Measurements from ENCODE around the gene HIP1R.

Gene HIP1R

GRCh38 chr12:122870867-122871664 lies 35.8 kb downstream of the HIP1R start:
- TF ChIP-seq TEAD4 (IDR thresholded peaks at IDR 0.05) (no peak), USF1 (IDR thresholded peaks at IDR 0.05) (no peak), EGR1 (IDR thresholded peaks at IDR 0.05) (no peak), NFIC (IDR thresholded peaks at IDR 0.05) (no peak), FOXM1 (IDR thresholded peaks at IDR 0.05; ENCODE audit: borderline replicate concordance, low read depth) (no peak), YY1 (IDR thresholded peaks at IDR 0.05; ENCODE audit: low read depth) (no peak), RAD21 (IDR thresholded peaks at IDR 0.05; ENCODE audit: low read depth) (no peak), EP300 (IDR thresholded peaks at IDR 0.05; ENCODE audit: borderline replicate concordance) (no peak), TCF12 (IDR thresholded peaks at IDR 0.05; ENCODE audit: low read depth) (no peak), CEBPB (IDR thresholded peaks at IDR 0.05) (no peak), CREB1 (IDR thresholded peaks at IDR 0.05; ENCODE audit: low read depth) (no peak), ZBTB7A (IDR thresholded peaks at IDR 0.05; ENCODE audit: low read depth) (no peak), TAF1 (IDR thresholded peaks at IDR 0.05; ENCODE audit: low read depth) (no peak)
- TF ChIP-seq, protein P1, sequence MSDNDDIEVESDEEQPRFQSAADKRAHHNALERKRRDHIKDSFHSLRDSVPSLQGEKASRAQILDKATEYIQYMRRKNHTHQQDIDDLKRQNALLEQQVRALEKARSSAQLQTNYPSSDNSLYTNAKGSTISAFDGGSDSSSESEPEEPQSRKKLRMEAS (IDR thresholded peaks at IDR 0.05): no peak
- TF ChIP-seq, protein P2, sequence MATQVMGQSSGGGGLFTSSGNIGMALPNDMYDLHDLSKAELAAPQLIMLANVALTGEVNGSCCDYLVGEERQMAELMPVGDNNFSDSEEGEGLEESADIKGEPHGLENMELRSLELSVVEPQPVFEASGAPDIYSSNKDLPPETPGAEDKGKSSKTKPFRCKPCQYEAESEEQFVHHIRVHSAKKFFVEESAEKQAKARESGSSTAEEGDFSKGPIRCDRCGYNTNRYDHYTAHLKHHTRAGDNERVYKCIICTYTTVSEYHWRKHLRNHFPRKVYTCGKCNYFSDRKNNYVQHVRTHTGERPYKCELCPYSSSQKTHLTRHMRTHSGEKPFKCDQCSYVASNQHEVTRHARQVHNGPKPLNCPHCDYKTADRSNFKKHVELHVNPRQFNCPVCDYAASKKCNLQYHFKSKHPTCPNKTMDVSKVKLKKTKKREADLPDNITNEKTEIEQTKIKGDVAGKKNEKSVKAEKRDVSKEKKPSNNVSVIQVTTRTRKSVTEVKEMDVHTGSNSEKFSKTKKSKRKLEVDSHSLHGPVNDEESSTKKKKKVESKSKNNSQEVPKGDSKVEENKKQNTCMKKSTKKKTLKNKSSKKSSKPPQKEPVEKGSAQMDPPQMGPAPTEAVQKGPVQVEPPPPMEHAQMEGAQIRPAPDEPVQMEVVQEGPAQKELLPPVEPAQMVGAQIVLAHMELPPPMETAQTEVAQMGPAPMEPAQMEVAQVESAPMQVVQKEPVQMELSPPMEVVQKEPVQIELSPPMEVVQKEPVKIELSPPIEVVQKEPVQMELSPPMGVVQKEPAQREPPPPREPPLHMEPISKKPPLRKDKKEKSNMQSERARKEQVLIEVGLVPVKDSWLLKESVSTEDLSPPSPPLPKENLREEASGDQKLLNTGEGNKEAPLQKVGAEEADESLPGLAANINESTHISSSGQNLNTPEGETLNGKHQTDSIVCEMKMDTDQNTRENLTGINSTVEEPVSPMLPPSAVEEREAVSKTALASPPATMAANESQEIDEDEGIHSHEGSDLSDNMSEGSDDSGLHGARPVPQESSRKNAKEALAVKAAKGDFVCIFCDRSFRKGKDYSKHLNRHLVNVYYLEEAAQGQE (IDR thresholded peaks at IDR 0.05; ENCODE audit: low read depth): no peak

DNA sequence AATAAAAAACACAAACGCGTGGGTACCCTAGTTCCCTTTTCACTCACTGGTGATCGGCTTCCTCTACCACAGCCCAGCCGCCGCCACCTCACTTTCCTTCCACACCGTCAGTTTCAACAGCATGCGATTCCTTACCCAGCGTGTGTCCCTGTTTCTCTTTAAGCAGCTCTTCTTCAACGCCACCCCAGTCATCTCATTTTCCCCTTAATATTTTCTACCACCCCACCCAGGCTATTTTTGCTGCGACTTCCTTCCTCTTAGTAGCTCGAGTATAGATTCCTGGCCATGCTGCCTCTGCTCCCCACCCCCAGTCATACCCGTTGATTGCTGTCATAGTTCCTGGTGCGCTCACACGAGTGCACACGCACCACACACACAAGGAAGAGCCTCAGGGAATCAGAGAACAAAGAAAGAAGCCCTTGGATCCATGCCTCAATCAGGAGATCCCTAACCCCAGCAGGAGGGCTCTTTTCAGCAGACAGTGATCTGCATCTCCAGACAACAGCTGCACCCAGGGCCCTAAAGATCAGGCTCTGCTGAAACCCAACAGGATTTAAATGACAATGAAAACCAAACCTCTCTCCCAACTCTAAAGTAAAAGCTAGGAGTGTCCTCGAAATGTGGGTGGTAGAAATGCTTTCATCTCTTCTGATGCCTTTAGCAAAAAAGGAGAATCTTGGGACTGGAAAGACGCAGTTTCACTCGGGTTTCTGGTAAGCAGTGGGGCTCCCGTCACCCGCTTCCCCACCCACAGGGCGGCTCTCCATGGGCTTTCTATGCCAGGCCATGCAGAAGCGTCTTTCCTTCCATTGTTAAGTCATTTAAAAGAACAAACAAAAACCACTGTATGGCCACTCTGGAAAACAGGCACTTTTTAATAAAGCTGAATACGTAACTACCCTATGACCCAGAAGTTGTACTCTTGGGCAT lies 36.9 kb downstream of the HIP1R start:
- TF ChIP-seq CEBPB (IDR thresholded peaks at IDR 0.05) (no peak), YY1 (IDR thresholded peaks at IDR 0.05; ENCODE audit: low read depth) (no peak), CREB1 (IDR thresholded peaks at IDR 0.05; ENCODE audit: low read depth) (no peak), TEAD4 (IDR thresholded peaks at IDR 0.05) (no peak), FOXM1 (IDR thresholded peaks at IDR 0.05; ENCODE audit: borderline replicate concordance, low read depth) (no peak), ZBTB7A (IDR thresholded peaks at IDR 0.05; ENCODE audit: low read depth) (no peak), EP300 (IDR thresholded peaks at IDR 0.05; ENCODE audit: borderline replicate concordance) (no peak), USF1 (IDR thresholded peaks at IDR 0.05) (no peak), TCF12 (IDR thresholded peaks at IDR 0.05; ENCODE audit: low read depth) (no peak), NFIC (IDR thresholded peaks at IDR 0.05) (no peak), RAD21 (IDR thresholded peaks at IDR 0.05; ENCODE audit: low read depth) (no peak), TAF1 (IDR thresholded peaks at IDR 0.05; ENCODE audit: low read depth) (no peak), EGR1 (IDR thresholded peaks at IDR 0.05) (no peak)
- TF ChIP-seq, protein P1 (IDR thresholded peaks at IDR 0.05): no peak
- TF ChIP-seq, protein P2 (IDR thresholded peaks at IDR 0.05; ENCODE audit: low read depth): no peak

GRCh38 chr12:122872815-122873361 lies 37.6 kb downstream of the HIP1R start:
- no peak for TF ChIP-seq CEBPB (IDR thresholded peaks at IDR 0.05)
- TF ChIP-seq, protein P1 (IDR thresholded peaks at IDR 0.05): no peak
- no peak for TF ChIP-seq ZBTB7A (IDR thresholded peaks at IDR 0.05; ENCODE audit: low read depth)
- TF ChIP-seq YY1 (IDR thresholded peaks at IDR 0.05; ENCODE audit: low read depth): no peak
- TF ChIP-seq TEAD4 (IDR thresholded peaks at IDR 0.05): no peak
- TF ChIP-seq, protein P2 (IDR thresholded peaks at IDR 0.05; ENCODE audit: low read depth): no peak
- no peak for TF ChIP-seq CREB1 (IDR thresholded peaks at IDR 0.05; ENCODE audit: low read depth)
- no peak for TF ChIP-seq TAF1 (IDR thresholded peaks at IDR 0.05; ENCODE audit: low read depth)
- TF ChIP-seq EP300 (IDR thresholded peaks at IDR 0.05; ENCODE audit: borderline replicate concordance): no peak
- no peak for TF ChIP-seq USF1 (IDR thresholded peaks at IDR 0.05)
- TF ChIP-seq NFIC (IDR thresholded peaks at IDR 0.05): no peak
- no peak for TF ChIP-seq TCF12 (IDR thresholded peaks at IDR 0.05; ENCODE audit: low read depth)
- TF ChIP-seq EGR1 (IDR thresholded peaks at IDR 0.05): no peak
- no peak for TF ChIP-seq FOXM1 (IDR thresholded peaks at IDR 0.05; ENCODE audit: borderline replicate concordance, low read depth)
- no peak for TF ChIP-seq RAD21 (IDR thresholded peaks at IDR 0.05; ENCODE audit: low read depth)

Data from Ishikawa (cell line).